ENCODE results near the gene ALMS1.

DNA sequence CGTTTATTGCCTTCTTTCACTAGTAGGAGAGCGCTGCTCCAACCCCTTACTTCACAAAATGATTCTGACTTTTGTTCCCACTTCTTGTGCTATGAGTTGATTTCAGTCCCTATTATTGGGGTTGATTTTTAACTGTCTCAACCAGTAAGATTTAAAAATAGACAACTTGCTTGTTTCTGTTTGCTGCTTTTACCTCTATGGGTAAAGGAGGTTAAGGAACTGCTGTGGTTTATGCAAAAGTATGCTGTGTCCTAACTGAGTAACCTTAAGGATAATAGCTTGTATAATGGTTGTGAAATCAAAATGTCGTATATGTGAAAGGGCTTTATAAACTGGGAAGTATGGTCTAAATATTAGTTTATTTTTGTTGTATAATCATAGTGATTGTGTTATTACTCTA is 22.6 kb downstream of the ALMS1 start:
- TF ChIP-seq CTCF (conservative IDR thresholded peaks at IDR 0.05; ENCODE audit: low read depth, low read length): no peak
- TF ChIP-seq EZH2phosphoT487 (IDR thresholded peaks at IDR 0.05; ENCODE audit: borderline replicate concordance, low read length): no peak

Data from PC-3 (cell line).